ENCODE measurements around the gene MGAT4C.
"Not testable (repeated sequence)": the region's sequence is repeated elsewhere in the genome, so short reads cannot be mapped to it uniquely, and the experiment has no call there.

MGAT4C gene

GRCh38 chr12:86228656-86229055 is 27.5 kb downstream of the MGAT4C start:
- no peak for DNase-seq

GRCh38 chr12:86226481-86226880 is 29.7 kb downstream of the MGAT4C start:
- no peak for DNase-seq

GRCh38 chr12:86216591-86216990 is 39.6 kb downstream of the MGAT4C start:
- no peak for DNase-seq

GRCh38 chr12:86213012-86213411 is 43.2 kb downstream of the MGAT4C start:
- no peak for DNase-seq

GRCh38 chr12:86198696-86199444 is 57.3 kb downstream of the MGAT4C start:
- DNase-seq, result no peak

- DNase-seq, result no peak
Measured at GRCh38 chr12:86196465-86196864, 59.7 kb downstream of the MGAT4C start.

GRCh38 chr12:86194721-86195120 is 61.5 kb downstream of the MGAT4C start:
- no peak for DNase-seq

GRCh38 chr12:86193931-86194330 is 62.3 kb downstream of the MGAT4C start:
- no peak for DNase-seq

- DNase-seq, result no peak
Measured at GRCh38 chr12:86188226-86188625, 68.0 kb downstream of the MGAT4C start.

GRCh38 chr12:86186449-86186848 is 69.7 kb downstream of the MGAT4C start:
- DNase-seq, result no peak

- no peak for DNase-seq
Measured at GRCh38 chr12:86179855-86180254, 76.3 kb downstream of the MGAT4C start.

GRCh38 chr12:86174188-86174587 is 82.0 kb downstream of the MGAT4C start:
- no peak for DNase-seq

GRCh38 chr12:86172913-86173443 is 83.2 kb downstream of the MGAT4C start:
- DNase-seq, result no peak

- DNase-seq, result no peak
Measured at GRCh38 chr12:86170051-86170450, 86.1 kb downstream of the MGAT4C start.

- DNase-seq, result no peak
Measured at GRCh38 chr12:86158956-86159355, 97.2 kb downstream of the MGAT4C start.

GRCh38 chr12:86154620-86155019 is 101.6 kb downstream of the MGAT4C start:
- no peak for DNase-seq

- DNase-seq, result no peak
Measured at GRCh38 chr12:86148612-86149011, 107.6 kb downstream of the MGAT4C start.

- no peak for DNase-seq
Measured at GRCh38 chr12:86148071-86148470, 108.1 kb downstream of the MGAT4C start.

- DNase-seq, result no peak
Measured at GRCh38 chr12:86145156-86145555, 111.0 kb downstream of the MGAT4C start.

- DNase-seq, result no peak
Measured at GRCh38 chr12:86143162-86143561, 113.0 kb downstream of the MGAT4C start.

- DNase-seq, result no peak
Measured at GRCh38 chr12:86139671-86140070, 116.5 kb downstream of the MGAT4C start.

- no peak for DNase-seq
Measured at GRCh38 chr12:86138770-86139169, 117.4 kb downstream of the MGAT4C start.

GRCh38 chr12:86137936-86138335 is 118.3 kb downstream of the MGAT4C start:
- no peak for DNase-seq

- DNase-seq, result no peak
Measured at GRCh38 chr12:86134561-86134960, 121.6 kb downstream of the MGAT4C start.

GRCh38 chr12:86126900-86127299 is 129.3 kb downstream of the MGAT4C start:
- DNase-seq, result not testable (repeated sequence)
